Measurements from ENCODE around the gene TXNDC16.

DNA sequence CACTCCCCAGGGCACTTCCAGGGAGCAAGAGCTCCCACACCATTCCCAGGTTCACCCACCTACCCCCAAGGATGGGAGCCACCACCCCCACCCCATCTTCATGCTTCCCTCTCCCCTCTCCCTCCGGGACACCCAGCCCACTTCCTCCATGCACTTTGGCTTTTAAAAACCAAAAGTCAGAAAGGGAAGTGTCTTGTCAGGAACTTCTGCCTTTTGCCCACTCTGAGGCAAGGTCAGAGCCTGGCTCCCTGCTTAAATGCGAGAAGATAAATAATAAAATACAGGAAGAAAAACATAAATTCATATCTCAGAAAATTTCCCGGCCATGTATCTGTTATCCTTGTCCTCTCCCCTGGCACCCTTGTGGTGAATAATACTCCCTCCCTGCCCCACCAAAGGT, 156.6 kb downstream of the TXNDC16 start:
- TF ChIP-seq, protein P1, sequence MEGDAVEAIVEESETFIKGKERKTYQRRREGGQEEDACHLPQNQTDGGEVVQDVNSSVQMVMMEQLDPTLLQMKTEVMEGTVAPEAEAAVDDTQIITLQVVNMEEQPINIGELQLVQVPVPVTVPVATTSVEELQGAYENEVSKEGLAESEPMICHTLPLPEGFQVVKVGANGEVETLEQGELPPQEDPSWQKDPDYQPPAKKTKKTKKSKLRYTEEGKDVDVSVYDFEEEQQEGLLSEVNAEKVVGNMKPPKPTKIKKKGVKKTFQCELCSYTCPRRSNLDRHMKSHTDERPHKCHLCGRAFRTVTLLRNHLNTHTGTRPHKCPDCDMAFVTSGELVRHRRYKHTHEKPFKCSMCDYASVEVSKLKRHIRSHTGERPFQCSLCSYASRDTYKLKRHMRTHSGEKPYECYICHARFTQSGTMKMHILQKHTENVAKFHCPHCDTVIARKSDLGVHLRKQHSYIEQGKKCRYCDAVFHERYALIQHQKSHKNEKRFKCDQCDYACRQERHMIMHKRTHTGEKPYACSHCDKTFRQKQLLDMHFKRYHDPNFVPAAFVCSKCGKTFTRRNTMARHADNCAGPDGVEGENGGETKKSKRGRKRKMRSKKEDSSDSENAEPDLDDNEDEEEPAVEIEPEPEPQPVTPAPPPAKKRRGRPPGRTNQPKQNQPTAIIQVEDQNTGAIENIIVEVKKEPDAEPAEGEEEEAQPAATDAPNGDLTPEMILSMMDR (IDR thresholded peaks at IDR 0.05; ENCODE audit: low read depth, low read length, poor library complexity, severe bottlenecking): no peak
- no peak for TF ChIP-seq EZH2phosphoT487 (IDR thresholded peaks at IDR 0.05; ENCODE audit: borderline replicate concordance, low read length)

Data from DOHH2 (cell line).